AG04449 (cell line): ENCODE data around the gene RAP1GAP2.

Experiments used
- CTCF ChIA-PET: fragments of 350-600 bp; formaldehyde crosslinking; extraction: SDS; loops from one replicate; lab custom pipeline; 2021; ENCODE audit warnings: antibody characterized with exemption; lab: Yijun Ruan, JAX
- POLR2A ChIA-PET: fragments of 400-600, 350-600 bp; formaldehyde crosslinking; extraction: SDS; loops from one replicate; lab custom pipeline; 2020; ENCODE audit warnings: antibody characterized with exemption, inconsistent platforms; lab: Yijun Ruan, JAX
- DNase-seq: peaks from one replicate; pipeline ENCODE4 v3.0.0-alpha.2; 2010; ENCODE audit warnings: low read depth, low spot score
- H3K4me3 ChIP-seq: 2 replicates; pipeline ENCODE4 v1.5.1; 2011; ENCODE audit warnings: low read depth, mild to moderate bottlenecking, control low read depth, low read length
- TF ChIP-seq, protein P1 (sequence below): IDR thresholded peaks from one replicate; pipeline ENCODE4 v1.5.1; 2011; ENCODE audit warnings: mild to moderate bottlenecking, moderate library complexity, low read length, control low read depth, inconsistent platforms; ENCODE audit not compliant: insufficient read depth; ENCODE audit errors: missing control alignments

RAP1GAP2 gene

DNA sequence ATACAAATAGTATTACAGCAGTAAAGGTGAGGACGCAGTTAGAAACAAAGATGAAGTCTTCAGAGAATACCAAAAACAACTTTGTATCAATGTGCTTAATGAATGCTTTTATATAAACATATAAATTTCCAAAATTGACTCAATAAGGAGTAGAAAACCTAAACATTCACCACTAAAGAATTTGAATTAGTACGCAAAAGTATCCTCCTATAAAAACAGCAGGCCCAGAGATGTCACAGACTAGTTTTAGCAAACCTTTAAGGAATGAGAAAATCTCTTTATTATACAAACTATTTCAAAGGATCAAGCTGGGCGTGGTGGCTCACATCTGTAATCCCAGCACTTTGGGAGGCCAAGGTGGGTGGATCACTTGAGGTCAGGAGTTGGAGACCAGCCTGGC lies 180.9 kb downstream of the RAP1GAP2 start:
- no peak overlapping the region for H3K4me3 ChIP-seq
- TF ChIP-seq, protein P1, sequence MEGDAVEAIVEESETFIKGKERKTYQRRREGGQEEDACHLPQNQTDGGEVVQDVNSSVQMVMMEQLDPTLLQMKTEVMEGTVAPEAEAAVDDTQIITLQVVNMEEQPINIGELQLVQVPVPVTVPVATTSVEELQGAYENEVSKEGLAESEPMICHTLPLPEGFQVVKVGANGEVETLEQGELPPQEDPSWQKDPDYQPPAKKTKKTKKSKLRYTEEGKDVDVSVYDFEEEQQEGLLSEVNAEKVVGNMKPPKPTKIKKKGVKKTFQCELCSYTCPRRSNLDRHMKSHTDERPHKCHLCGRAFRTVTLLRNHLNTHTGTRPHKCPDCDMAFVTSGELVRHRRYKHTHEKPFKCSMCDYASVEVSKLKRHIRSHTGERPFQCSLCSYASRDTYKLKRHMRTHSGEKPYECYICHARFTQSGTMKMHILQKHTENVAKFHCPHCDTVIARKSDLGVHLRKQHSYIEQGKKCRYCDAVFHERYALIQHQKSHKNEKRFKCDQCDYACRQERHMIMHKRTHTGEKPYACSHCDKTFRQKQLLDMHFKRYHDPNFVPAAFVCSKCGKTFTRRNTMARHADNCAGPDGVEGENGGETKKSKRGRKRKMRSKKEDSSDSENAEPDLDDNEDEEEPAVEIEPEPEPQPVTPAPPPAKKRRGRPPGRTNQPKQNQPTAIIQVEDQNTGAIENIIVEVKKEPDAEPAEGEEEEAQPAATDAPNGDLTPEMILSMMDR = no peak
- CTCF ChIA-PET = no interaction called here
- no peak for DNase-seq
- POLR2A ChIA-PET = no interaction called here

DNA sequence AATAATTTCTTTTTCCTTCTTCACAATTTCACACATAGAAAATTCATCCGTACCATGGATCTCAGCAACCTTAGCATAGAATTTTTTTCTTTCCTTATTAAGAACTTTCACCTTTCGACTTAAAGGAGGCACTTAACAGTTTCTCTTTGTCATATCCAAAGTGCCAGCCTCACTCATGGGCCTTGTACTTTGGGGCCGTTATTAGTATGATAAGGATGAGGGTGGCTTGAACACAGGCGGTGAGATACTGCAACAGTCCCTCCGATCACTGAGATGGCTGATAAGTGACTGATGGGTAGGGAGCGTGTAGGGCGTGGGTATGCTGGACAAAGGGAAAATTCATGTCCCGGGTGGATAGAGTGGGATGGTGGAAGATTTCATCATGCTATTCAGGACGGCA lies 181.9 kb downstream of the RAP1GAP2 start:
- POLR2A ChIA-PET = no interaction called here
- CTCF ChIA-PET = no interaction called here
- no peak for DNase-seq
- TF ChIP-seq, protein P1 = no peak
- no peak overlapping the region for H3K4me3 ChIP-seq

DNA sequence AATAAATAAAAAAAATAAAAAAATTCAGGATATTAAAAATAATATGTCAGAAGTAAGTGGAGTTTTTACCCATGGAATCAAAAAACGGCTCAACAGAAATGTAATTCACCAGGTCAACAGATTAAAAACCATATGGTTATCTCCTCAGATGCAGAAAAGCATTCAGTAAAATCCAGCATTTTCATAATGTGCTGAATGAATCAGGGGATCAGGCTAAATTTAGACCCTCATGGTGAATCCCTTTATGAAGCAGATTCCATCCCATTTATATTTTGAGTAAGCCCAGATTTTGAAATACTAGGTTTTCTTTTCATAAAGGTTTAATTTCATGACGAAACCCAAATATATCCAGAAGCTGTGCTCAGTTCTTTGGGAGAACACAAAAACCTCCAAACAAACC lies 182.8 kb downstream of the RAP1GAP2 start:
- ChIA-PET CTCF (no interaction called here), POLR2A (no interaction called here)
- TF ChIP-seq, protein P1 = no peak
- no peak overlapping the region for H3K4me3 ChIP-seq
- DNase-seq = no peak

DNA sequence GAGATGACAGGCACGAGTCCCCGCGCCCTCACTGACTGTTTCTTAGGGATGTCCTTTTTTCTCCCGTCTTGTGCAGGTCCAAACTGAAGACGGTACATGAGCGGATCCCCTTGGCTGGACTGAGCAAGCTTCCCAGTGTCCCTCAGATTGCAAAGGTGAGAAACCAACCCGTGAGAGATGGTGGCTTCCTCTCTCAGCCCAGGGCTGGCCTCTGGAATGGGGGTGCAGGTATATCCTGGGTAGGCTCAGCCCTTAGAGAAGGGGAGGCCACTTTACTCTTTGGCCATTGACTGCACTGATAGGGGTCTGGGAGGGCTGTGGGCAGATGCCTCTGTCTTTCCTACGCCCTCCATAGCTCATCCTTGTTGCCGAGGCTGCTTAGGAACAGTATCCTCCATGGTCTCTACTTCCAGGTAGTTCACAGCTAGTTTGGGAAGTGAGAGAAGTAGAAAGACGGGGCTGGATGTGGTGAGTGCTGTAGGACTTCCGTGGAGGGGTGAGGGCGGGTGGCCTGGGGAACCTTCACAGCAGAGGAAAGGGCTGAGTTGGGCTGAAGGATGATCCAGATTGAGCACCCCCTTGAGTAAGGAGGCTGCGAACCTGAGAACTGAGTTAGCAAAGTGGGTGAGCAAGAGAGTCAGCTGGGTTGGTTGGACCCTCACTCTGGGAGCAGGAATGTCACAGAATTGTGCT lies 184.1 kb downstream of the RAP1GAP2 start:
- ChIA-PET CTCF (no interaction called here), POLR2A (no interaction called here)
- no peak for DNase-seq
- H3K4me3 ChIP-seq = no peak overlapping the region
- TF ChIP-seq, protein P1 = no peak

DNA sequence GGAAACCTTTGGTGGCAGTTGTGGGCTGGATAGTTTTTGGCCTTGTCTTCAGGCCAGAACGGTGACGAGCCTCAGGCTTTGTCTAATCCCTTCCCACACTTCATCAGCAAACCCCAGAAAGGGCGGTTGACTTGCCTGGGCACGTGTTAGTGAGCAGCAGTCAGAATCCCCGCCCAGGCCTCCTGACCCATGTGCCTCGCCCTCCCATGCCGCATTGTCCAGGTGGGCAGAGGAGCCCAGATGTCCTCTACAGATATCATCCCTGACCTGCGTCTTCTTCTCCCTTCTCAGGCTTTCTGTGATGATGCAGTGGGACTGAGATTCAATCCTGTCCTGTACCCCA lies 184.6 kb downstream of the RAP1GAP2 start:
- POLR2A ChIA-PET = no interaction called here
- no peak for DNase-seq
- CTCF ChIA-PET = no interaction called here
- TF ChIP-seq, protein P1 = no peak
- no peak overlapping the region for H3K4me3 ChIP-seq

DNA sequence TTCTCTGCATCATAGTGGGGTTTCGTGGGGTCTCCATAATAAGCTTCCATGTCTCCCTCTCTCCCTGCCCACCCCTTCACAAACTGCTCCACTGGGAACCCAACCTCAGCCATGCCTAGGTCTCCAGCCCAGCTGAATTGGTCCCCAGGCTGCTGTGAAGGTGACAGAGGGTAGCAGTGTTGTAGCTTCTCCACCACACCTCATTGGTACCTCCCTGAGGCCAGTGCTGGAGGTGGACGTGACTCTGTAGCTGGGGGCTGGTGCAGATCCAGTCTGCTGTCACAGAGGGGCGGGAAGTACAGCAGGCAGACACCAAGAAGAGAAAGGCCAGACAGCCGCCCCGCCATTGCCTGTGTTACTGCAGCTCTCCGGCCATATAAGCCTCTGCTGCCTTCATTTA lies 185.1 kb downstream of the RAP1GAP2 start:
- no peak overlapping the region for H3K4me3 ChIP-seq
- TF ChIP-seq, protein P1 = no peak
- ChIA-PET CTCF (no interaction called here), POLR2A (no interaction called here)
- no peak for DNase-seq
